DND-41 (cell line): ENCODE data around the gene BTG3.
A peak's percentile ranks its signal among the peaks of the same experiment; 100 is the strongest.

Experiments
- ATAC-seq: fragments of 200-7000 bp; cut with Tn5 transposase; 3 replicates; pipeline ENCODE4 v1.9.1; 2021; ENCODE audit warnings: low read depth; ENCODE audit not compliant: insufficient read depth
- DNase-seq: peaks from one replicate; pipeline ENCODE4 v3.0.0-alpha.2; 2020
- H2AFZ ChIP-seq: 2 replicates; pipeline ENCODE4 v1.6.0; 2012; ENCODE audit warnings: low read depth, low read length
- H3K27ac ChIP-seq: 2 replicates; pipeline ENCODE4 v1.5.1; 2012; ENCODE audit warnings: low read length, inconsistent platforms
- H3K27me3 ChIP-seq: fragments of 200-600 bp; sonication (generic); 2 replicates; pipeline ENCODE4 v1.6.0; 2012; ENCODE audit warnings: low read length, mild to moderate bottlenecking, inconsistent platforms; ENCODE audit not compliant: insufficient read depth, poor library complexity
- H3K36me3 ChIP-seq: 2 replicates; pipeline ENCODE4 v1.5.1; 2012; ENCODE audit warnings: low read length, inconsistent platforms; ENCODE audit not compliant: insufficient read depth
- H3K4me1 ChIP-seq: 2 replicates; pipeline ENCODE4 v1.5.1; 2012; ENCODE audit warnings: mild to moderate bottlenecking, low read length; ENCODE audit not compliant: insufficient read depth
- H3K4me2 ChIP-seq: 2 replicates; pipeline ENCODE4 v1.6.0; 2012; ENCODE audit warnings: mild to moderate bottlenecking, moderate library complexity, low read length, inconsistent platforms; ENCODE audit not compliant: insufficient read depth
- H3K4me3 ChIP-seq, 2 experiments: fragments of 200-600 bp in 1 of 2; shearing (Covaris generic) in 1 of 2; 2 replicates each; pipeline ENCODE4 v1.5.1; 2012 to 2016; ENCODE audit warnings: inconsistent platforms in 2 of 2, low read length in 2 of 2, mild to moderate bottlenecking in 2 of 2, low read depth in 1 of 2, moderate library complexity in 1 of 2
- H3K79me2 ChIP-seq: 2 replicates; pipeline ENCODE4 v1.6.0; 2012; ENCODE audit warnings: low read length, inconsistent platforms; ENCODE audit not compliant: insufficient read depth
- H3K9ac ChIP-seq: 2 replicates; pipeline ENCODE4 v1.6.0; 2012; ENCODE audit warnings: low read depth, mild to moderate bottlenecking, inconsistent platforms, low read length, moderate library complexity
- H3K9me3 ChIP-seq: 2 replicates; pipeline ENCODE4 v1.5.1; 2012; ENCODE audit warnings: low read length, moderate library complexity, mild to moderate bottlenecking, inconsistent platforms; ENCODE audit not compliant: insufficient read depth, severe bottlenecking
- H4K20me1 ChIP-seq: 2 replicates; pipeline ENCODE4 v1.6.0; 2012; ENCODE audit warnings: low read length; ENCODE audit not compliant: insufficient read depth
- EZH2 ChIP-seq: IDR thresholded peaks from 3 replicates; pipeline ENCODE4 v1.6.1; 2012; ENCODE audit warnings: borderline replicate concordance, low read depth, mild to moderate bottlenecking, moderate library complexity, low read length, inconsistent platforms; ENCODE audit not compliant: severe bottlenecking
- TF ChIP-seq, protein P1 (sequence below): IDR thresholded peaks from 2 replicates; pipeline ENCODE4 v1.5.1; 2012; ENCODE audit warnings: borderline replicate concordance, low read length, moderate library complexity, mild to moderate bottlenecking; ENCODE audit not compliant: poor library complexity, severe bottlenecking; ENCODE audit errors: extremely low read depth

BTG3 gene

DNA sequence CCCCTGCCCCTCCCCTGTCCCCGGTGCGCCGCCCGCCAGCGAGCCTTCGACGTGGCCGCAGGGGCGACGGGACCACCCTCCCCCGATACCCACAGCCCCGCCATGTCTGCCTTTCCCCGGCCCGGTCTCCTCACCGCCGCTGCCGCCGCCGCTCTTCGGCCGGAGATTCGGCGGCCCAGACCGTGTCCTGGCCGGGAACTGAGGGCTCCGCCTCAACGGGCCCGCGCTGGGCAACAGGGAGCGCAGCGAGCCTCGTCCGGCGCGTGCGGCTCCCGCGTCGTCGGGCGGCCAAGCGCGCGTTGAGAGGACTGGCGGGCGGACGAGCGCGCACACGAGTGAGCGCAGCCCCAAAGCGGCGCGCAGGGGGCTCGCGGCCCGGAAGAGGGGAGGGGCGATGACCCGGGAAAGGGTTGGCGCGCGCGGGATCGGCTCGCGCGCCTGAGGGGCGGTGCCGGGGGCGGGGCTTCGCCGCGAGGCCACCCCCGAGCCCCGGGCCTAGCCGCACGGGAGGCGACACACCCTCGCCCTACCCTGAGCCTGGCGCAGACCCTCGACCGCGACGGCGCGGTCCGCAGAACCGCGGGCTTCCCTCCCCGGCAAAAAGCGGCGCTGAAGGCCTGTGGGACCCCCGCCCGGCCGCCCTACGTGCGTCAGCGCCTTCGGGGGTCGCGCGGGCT, at the start of gene BTG3:
Gene BTG3 (minus strand): TSS at position 337 of the 677 bp plus-strand sequence. CDS start 3,757 bp downstream, outside the sequence.
- peaks cover 43% of the 10 kb centered on the region for H3K4me1 ChIP-seq
- H2AFZ ChIP-seq = peak within 1 kb of the TSS; percentile 96
- no peak for TF ChIP-seq EZH2
- TF ChIP-seq, protein P1, sequence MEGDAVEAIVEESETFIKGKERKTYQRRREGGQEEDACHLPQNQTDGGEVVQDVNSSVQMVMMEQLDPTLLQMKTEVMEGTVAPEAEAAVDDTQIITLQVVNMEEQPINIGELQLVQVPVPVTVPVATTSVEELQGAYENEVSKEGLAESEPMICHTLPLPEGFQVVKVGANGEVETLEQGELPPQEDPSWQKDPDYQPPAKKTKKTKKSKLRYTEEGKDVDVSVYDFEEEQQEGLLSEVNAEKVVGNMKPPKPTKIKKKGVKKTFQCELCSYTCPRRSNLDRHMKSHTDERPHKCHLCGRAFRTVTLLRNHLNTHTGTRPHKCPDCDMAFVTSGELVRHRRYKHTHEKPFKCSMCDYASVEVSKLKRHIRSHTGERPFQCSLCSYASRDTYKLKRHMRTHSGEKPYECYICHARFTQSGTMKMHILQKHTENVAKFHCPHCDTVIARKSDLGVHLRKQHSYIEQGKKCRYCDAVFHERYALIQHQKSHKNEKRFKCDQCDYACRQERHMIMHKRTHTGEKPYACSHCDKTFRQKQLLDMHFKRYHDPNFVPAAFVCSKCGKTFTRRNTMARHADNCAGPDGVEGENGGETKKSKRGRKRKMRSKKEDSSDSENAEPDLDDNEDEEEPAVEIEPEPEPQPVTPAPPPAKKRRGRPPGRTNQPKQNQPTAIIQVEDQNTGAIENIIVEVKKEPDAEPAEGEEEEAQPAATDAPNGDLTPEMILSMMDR = no peak
- peak within 1 kb of the TSS; percentile 86 for H3K27ac ChIP-seq
- no peaks in the 10 kb centered on the region for H3K9me3 ChIP-seq
- DNase-seq (peak; percentile 84), ATAC-seq (peak; percentile 78)
- H3K36me3 ChIP-seq = peaks cover 39% of the 10 kb centered on the region
- H3K4me3 ChIP-seq = peak within 1 kb of the TSS; percentile 65 to 69
- H3K79me2 ChIP-seq = peaks cover 52% of the 10 kb centered on the region
- H3K4me2 ChIP-seq = peak within 1 kb of the TSS; percentile 72
- no peaks in the 10 kb centered on the region for H3K27me3 ChIP-seq
- H3K9ac ChIP-seq = peak within 1 kb of the TSS; percentile 82
- peaks cover 37% of the 10 kb centered on the region for H4K20me1 ChIP-seq

- H3K4me2 ChIP-seq = no peak overlapping the region
- DNase-seq (no peak), ATAC-seq (no peak)
- H3K9ac ChIP-seq = no peak overlapping the region
- H3K4me3 ChIP-seq = no peak overlapping the region
- no peaks in the 10 kb centered on the region for H3K4me1 ChIP-seq
- H3K27ac ChIP-seq = no peak overlapping the region
- no peak overlapping the region for H2AFZ ChIP-seq
- H3K27me3 ChIP-seq = no peaks in the 10 kb centered on the region
- no peaks in the 10 kb centered on the region for H4K20me1 ChIP-seq
- no peaks in the 10 kb centered on the region for H3K79me2 ChIP-seq
- no peaks in the 10 kb centered on the region for H3K36me3 ChIP-seq
- H3K9me3 ChIP-seq = no peaks in the 10 kb centered on the region
- no peak for TF ChIP-seq EZH2
- TF ChIP-seq, protein P1 = no peak
Measured at GRCh38 chr21:17660862-17661261, 48.2 kb upstream of the BTG3 start.

DNA sequence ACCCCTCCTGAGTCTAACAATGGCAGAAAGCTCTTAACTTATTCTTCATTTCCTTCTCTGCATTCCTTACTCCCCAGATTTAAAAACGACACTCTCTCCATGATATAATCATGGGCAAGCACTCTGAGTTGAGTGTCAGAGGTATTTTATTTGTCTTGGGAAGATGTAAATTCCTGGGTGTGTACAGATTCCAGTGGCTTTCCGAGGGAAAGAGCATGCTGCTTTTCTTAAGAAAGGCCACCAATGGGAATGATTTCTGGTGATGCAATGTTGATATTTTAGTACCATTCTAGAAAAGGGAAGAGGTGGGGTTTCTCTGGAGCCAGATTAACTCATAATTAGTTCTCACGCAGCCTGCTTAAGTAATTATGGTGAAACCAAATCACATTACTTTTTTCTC, 47.8 kb upstream of the BTG3 start:
- TF ChIP-seq, protein P1 = no peak
- TF ChIP-seq EZH2 = no peak
- Histone ChIP-seq H3K4me2 (no peak overlapping the region), H3K4me1 (no peaks in the 10 kb centered on the region), H3K36me3 (no peaks in the 10 kb centered on the region), H3K27ac (no peak overlapping the region), H3K27me3 (no peaks in the 10 kb centered on the region), H4K20me1 (no peaks in the 10 kb centered on the region), H3K79me2 (no peaks in the 10 kb centered on the region), H3K9ac (no peak overlapping the region), H2AFZ (no peak overlapping the region), H3K4me3 (no peak overlapping the region), H3K9me3 (no peaks in the 10 kb centered on the region)
- DNase-seq (no peak), ATAC-seq (no peak)
